HG03064 (cell line): Measurements from ENCODE around the gene CABP7.

Experiments used
- ATAC-seq: cut with Tn5 transposase; IDR thresholded peaks from one replicate; pipeline ENCODE4 v1.9.1; 2021; ENCODE audit warnings: low read depth; ENCODE audit not compliant: unreplicated experiment

CABP7 gene

DNA sequence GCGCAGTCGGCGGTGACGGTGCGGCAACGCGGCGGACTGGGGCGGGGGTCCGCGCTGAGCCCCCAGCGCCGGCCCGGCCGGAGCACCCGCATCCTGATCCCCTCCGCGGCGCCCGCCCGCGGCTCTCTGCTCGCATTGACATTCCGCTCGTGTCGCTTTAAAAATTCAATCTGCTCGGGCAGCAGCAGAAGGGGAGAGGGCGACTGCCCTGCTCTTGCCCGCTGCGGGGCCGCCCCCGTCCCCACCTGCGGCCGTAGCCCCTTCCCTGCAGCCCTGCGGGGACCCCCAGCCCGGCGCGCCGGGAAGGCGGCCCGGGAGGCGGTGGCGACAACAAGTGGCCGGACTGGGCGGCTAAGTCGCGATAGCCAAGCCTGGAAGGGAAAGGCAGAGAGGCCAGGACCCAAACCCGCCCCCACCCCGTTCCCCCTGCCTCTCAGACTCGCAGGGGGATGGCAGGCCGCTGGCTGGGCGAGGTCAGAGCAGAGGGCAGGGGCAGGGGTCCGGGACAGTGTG is 1.1 kb downstream of the CABP7 start:
- ATAC-seq, result no peak

DNA sequence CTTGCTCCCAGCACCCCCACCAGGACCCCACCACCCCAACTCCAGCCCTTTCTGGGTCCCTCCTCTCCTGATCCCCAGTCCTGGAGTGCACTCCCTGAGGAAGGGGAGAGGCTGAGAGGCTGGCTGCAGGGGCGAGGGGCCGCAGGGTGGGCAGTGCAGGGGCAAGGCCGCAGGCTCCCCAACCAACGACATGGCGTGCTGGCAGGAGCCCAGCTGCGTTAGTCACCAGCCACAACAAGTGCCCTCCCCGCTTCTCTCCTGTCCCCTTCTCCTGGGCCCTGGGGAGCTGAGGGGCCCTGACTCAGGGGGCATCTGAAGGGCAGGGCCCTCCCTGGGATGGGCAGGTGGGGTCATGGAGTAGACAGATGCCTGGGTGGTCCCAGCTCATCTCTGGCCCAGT is 2.3 kb downstream of the CABP7 start:
- ATAC-seq, result no peak

DNA sequence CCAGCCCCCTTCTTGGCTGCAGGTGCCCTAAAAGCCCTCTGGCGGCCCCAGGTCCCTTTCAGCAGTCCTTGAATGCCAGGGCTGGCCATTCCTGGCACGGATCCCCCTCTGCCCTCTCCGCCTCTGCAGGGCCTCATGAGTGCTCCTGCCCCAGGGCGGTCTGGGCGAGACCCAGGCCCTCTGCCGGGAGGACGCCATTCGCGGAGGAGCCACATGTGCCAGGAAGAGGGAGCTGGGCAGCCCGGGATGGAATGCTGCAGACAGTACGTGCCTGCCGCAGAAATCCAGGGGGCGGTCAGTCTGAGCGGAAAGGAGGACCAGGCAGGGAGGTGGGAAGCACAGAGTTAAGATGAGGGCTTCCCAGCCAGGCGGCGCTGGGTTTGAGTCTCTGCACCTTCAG is 2.8 kb downstream of the CABP7 start:
- no peak for ATAC-seq

DNA sequence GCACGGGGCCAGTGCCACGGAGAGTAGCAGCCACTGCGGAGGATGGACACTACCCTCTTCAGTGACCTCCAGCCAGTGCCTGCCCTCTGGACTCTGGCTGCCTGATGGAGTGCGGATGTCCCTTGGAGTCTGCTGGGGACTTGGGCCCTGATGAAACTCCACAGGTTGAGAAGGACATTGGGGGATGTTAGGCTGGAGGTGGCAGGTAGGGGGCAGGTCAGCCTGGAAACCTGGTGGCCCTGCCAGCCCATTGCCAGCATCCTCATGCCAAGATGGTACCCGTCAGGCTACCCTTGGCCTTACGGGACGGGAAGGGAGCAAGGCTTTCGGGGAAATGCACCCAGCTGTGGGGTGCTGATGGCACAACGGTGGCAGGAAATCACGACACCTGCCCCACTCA is 4.0 kb downstream of the CABP7 start:
- no peak for ATAC-seq

DNA sequence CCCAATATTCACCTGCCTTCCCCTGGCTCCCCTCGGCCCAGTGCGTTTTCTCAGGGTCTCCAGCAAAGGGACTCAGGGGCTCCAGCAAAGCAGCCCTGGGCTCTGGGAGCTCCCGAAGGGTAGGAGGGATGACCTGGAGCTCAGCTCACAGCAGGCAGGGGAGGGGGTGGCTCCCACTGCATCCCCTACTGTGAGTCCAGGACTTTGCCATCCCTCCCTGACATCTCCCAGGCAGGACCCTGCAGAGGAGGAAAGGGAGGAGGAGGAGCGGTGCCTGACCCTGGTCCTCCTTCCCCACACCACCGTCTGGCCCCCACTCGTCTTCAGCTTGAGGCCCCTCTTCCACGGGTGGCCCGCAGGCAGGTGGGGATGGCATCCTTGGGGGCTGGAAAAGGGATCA is 5.0 kb downstream of the CABP7 start:
- ATAC-seq, result no peak

DNA sequence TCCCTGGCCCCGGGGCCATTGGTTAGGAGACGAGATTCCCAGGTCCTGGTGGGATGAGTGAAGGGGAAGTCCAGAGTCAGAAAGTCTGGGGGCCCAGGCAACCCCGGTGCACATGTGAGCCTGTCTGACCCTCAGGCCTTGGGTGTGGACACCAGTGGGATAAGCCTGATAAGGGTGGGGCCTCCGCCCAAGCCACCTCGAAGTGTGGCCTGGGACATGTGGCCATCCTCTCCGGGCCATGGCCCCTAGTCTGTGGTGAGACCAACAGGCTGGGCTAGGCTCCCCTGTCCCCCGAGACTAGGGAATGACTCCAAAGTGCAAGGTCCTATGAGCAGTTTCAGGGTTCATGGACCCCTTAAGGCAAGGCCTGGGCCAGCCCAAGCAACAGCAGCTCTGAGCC is 6.3 kb downstream of the CABP7 start:
- ATAC-seq, result no peak

DNA sequence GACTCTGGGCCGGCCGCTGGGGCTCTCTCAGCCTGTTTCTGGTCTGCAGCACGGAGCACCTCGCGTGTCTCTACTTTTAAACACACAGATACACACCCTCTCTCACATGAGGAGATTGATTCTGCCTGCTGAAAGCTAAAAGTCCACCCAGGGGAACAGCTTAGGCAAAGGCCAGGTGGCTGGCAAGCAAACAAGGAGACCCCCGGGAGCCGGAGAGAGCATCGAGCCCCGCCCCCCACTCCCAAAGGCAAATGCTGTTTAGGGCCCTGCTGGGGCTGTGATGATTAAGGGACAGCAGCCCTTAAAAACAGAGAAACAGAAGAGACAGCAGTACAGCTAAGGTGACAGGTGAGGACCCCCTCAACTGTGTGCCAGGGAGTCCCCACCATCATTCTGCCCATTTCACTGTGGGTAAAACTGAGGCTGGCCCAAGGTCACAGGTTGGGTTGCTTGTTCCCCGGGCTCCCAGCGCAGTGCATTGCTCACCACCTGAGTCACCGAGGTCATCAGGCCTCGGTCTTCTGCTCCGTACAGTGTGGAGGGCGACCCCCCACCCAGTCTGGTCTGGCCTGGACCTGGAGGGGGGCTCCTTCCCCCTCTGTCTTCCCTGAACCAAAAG is 6.8 kb downstream of the CABP7 start:
- no peak for ATAC-seq

DNA sequence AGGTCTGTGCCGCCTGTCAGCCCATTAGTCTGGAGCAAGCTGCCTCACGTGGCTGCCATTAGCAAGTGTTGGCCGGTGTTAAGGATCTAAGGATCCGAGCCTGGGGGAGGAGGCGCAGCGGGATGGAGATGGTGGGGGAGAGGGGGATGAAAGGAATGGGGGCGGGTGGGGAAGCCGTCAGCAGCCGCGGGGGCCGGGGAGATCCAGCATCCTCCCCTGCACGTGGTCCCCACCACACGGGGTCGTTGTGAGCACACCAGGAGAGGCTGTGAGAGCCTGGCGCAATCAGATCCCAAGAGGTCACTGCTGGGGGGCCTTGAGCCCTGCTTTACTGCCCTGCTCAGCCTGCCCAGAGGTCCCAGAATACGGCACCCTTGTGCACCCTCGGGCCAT is 7.3 kb downstream of the CABP7 start:
- no peak for ATAC-seq

DNA sequence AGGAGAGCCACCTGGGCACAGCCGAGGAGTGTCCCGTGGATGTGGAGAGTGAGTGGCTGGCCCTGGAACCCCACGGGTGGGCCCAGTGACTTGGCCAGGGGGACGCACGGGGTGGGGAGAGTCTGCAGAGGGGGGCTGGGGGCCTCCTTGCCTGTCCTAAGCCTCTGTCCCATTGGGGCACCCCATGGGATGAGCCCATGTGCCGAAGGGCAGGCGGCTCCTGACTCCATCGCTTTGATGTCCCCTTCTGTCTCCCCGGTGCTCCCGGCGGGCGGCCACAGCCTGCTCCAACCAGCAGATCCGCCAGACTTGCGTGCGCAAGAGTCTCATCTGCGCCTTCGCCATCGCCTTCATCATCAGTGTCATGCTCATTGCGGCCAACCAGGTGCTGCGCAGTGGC is 9.4 kb downstream of the CABP7 start:
- no peak for ATAC-seq

DNA sequence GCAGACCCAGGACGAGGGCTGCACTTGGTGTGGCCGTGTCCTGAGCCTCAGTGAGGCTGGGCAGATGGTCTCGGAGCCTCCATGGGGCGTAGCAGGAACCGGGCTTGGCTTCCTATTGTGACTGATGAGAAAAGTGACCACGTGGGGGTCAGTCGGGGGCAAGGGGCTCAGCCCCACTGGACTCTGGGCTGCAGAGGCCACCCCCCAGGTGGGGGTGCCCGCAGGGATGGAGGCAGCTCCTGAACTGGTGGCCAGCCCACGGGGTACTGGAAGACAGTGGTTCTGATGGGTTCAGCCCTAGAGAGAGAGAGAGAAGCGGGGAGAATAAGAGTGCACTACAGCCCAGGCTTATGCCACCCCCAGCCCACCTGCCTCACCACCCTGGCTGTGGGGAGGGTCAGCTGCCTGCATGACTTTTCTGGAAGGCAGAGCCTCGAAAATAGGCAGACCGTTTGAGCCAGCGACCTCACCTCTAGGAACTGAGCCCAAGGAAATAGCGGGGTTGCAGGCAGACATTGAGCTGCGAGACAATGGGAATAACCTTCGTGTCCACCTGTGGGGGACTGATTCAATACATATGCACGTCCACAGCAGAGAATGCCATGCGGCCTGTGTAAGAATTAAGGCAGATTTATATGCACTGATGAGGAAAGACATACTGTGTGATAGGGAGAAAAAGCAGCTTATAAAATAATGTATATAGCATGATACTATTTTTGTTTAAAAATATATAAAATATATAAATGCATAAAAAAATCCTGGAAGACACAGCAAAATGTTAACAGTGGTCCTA is 11.5 kb downstream of the CABP7 start:
- no peak for ATAC-seq

DNA sequence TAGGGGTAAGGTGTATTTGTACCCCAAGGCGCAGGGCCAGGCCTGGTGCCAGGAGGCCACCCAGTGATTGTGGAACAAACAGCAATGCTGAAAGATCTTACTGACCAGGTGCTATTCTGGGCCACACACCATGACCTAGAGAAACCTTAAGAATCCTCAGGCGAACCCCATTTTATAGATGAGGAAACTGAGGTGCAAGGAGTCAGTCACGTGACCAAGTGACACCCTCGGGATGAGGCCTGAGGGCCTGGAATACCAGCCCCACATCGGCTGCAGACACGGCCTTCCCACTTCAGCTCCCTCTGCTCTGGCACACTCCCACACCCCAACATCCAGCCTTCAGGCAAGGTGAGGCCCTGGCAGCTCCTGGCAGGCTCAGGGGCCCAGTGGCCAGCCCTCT is 13.1 kb downstream of the CABP7 start:
- ATAC-seq, result no peak

DNA sequence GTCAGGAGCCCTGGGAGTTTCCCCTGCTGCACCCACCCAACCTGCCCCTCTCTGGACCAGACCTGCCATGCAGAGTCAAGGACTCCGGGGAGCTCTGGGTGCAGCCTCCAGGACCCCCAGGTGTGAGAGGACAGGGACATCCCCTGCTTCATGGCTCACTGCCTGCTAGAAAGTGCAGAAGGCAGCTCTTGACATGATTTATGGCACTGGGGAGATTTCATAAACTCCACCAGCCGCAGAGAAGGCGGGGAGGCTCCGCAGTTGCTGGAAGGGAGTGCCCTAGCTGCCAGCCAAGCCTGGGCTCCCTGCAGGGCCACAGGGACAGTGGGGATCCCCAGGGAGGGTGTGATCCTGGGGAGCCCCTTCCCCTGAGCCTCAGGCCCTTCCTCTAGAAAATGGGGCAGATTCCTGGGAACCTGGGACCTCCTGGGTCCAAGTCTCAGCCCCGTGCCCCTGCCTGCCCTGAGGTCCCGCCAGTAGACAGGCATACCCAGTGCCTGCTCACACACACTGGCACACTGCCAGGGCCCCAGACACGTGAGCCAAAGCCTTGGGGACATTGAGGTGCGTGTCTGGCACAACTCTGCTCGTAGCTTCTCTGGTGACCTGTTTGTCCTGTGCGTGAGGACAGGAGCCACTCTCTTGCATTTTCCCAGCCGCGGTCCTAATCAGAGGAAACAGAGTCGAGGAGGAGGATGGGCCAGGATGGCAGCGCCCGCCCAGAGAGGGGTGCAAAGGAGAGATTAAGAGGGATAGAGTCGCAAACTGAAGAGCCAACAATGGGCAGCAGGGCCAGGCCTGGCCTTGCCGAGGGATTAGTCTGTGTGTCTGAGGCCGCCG is 13.8 kb downstream of the CABP7 start:
- no peak for ATAC-seq

DNA sequence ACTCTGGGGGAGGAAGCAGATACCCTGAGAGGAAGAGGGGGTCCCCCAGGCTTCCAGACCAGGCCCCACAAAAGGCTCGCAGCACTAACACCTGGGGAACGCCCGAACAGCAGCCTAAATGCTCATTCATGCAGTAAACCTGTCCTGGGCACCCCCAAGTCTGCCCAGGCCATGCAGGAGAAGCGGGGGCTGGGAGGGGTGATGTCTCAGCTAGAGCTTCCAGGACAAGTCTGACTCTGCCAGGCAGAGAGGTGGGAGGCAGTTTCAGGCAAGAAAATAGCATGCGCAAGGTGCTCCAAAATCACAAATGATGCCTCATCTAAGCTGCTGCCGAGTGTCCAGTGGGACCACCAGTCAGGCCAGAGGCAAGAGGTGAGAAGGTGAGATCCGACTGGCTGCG is 14.6 kb downstream of the CABP7 start:
- ATAC-seq, result no peak

DNA sequence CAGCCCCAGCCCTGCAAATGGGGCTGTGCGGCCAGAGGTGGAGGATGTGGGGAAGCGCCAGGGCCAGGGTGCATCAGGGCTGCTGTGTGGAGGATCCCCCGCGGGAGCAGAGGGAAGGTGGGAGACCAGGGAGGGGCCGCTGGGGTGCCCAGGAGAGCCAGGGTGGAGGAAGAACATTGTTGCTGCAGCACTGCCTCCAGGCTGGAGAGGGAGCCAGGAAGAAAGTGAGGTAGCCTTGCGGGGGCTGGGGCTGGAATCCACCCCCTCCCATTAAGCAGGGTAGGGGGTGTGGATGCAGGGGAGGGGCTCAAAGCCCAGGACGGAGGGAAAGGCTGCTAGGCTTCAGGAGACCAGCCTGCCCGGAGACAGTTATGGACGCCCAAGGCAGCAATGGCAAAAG is 15.0 kb downstream of the CABP7 start:
- ATAC-seq, result no peak

DNA sequence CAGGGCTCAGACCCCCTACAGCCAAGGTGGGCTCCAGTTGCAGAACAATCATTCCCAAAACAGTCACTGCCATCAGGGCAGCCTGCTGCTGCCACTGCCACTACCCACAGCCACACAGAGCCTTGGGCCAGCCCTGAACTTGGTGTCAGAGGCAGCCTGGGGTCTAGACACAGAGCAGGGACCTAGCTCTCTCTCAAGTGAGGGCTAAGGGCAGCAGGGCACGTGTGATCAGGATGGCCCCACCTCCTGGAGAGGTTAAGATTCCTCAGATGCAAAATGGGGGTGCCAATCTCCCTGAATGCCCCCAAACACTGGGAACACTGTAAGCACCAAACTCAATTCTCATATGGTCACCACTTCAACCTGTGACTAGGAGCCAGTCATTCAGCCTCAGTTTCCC is 15.6 kb downstream of the CABP7 start:
- ATAC-seq, result no peak

DNA sequence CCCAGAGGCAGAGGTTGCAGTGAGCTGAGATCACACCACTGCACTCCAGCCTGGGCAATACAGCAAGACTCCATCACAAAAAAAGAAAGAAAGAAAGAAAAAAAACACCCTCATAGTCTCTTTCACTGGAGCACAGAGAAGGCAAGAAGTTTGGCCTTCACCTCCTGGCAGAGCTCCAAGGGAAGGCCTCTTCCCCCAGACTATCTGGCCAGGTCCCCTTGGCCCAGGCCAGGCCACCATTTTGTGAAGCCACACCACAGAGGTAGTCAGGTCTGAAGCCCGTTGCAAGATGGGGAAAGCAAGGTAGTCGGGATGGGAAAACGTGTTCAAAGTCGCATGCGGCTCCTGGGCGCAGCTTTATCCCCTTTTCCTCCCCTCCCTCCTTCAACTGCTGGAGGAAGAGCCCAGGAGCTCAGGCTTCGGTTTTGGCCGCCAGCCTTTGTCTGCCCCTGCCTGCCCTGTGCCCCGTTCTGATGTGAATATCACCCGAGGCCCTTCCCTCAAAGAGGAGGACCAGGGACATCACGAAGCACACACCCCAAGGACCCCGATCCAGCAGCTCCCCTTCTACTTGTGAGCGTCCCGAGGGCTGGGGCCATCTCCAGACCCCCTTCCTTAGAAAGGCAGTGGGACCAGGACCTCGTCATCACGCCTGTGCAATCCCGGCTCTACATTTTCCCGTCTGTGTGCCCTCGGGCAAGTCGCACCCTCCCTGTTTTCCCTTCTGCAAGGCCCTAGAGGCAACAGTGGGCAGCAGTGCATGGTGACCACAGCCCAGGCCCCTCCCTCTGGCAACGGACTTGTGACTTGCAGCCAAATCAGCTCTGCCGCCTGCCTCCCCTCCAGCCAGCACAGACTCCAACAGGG is 17.7 kb downstream of the CABP7 start:
- ATAC-seq, result no peak

DNA sequence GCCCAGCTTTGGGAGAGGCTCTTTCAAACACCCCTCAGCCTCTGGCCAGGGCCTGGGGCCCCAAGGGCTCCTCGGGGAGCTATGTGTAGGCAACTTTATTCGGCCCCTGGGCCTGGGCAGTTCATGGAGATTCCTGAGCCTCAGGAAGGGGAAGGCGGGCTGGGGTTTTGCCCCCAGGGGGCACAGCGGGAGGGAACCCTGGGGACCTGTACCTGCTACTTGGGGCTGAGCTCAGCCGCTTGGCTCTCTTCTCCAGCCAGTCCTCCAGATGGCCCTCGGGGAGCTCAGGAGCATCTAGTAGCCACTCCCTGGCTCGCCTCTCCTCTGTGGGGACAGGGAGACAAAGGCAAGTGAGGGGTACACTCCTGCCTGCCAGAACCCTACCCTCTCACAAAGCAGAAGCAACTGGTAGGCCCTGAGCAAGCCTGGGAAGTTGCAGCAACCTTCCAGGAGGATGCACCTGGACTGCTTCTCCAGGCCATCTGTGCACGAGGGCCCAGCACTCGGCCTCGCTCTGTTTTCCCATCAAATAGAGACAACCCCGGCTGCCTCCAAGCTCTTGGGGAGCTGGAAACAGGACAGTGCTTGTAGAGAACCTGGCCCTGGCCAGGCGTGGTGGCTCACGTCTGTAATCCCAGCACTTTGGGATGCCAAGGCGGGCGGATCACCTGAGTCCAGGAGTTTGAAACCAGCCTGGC is 18.5 kb downstream of the CABP7 start:
- no peak for ATAC-seq

DNA sequence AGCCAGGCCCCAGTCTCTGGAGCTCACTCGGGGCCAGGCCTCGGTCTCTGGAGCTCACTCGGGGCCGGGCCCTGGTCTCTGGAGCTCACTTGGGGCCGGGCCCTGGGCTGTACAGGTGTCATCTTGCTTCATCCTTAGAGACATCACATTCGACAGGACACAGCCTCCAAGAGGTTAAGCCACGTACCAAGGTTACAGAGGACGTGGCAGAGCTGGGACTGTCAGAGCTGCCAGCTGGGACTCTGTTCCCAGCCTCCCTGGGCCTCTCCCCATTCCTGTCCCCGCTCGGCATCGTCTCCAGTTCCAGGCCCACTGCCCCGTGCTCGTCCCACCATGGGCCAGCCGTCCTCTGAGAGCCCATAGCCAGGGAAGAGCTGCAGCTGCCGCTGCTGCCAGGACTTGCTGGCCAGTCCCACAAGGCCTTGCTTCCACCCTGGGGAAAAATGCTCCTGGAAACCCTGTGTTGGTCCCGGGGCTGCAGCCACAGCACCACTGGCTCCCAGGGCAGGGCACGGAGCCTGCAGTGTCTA is 19.6 kb downstream of the CABP7 start:
- ATAC-seq, result no peak

DNA sequence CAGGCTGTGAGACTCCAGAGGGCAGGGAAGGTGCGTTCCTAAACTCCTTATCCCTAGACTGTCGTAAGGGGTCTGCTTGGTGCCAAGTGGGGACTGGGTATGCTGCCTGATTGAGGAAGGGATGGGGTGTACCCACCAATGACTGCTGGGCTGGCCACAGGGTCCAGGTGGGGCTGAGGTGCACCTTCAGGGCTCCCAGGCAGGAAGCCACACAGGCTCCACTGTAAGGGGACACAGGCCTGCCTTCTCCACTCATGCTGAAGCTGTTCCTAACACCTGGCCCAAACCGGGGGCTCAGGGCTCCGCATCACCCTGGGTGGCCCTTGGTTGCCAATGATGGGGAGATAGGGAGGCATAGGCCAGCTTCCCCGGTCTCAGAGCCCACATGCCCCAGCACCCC is 20.4 kb downstream of the CABP7 start:
- no peak for ATAC-seq

DNA sequence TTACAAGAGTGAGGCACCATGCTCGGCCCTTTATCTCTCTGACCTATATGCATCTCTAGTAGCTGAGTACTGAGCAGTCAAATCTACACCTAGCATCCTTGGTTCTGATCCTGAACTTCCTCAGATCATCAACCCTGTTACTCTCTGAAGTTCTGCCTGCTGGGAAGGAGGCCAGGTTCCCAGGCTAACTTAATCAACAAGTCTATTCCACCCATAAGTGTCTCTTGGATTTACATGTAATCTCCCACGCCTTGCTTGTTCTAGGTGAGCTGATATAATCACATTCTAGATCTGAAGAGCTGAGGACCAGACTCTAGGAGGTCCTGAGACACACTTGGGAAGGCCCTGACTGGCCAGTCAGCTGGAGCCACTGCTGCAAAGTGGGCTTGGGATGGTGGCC is 22.1 kb downstream of the CABP7 start:
- no peak for ATAC-seq
